Activated CD8-positive, alpha-beta memory T cell treated with anti-CD3 and anti-CD28 coated beads for 36 hours (primary cell): ENCODE results near the gene KRTAP5-4. TPM values are rescaled to one million over a fixed set of nuclear protein-coding genes. Genes with fewer than 3 reads are reported as not detected.
"Not testable (repeated sequence)": the region's sequence is repeated elsewhere in the genome, so short reads cannot be mapped to it uniquely, and the experiment has no call there.

ENCODE experiments used
- CTCF ChIA-PET: fragments of 350-600 bp; sonication (Branson Sonifier 250); formaldehyde crosslinking; loops from one replicate; lab custom pipeline; 2021; ENCODE audit warnings: antibody characterized with exemption; lab: Charles Lee
- POLR2A ChIA-PET: fragments of 350-600 bp; sonication (Branson Sonifier 250); formaldehyde crosslinking; loops from one replicate; lab custom pipeline; 2021; ENCODE audit warnings: antibody characterized with exemption; lab: Charles Lee
- total RNA-seq, 2 experiments: library from RNA; stranded (reverse); gene quantifications; one replicate each; pipeline ENCODE4 v1.2.3, GENCODE V29; 2021

Gene KRTAP5-4
- total RNA-seq: not detected

- ChIA-PET POLR2A (no interaction called here), CTCF (interaction anchor here (0.6 kb wide), 1 partner anchor 47 kb away, joined by 3 read pairs; no protein-coding TSS in a partner anchor)
Observed at GRCh38 chr11:1622086-1622485, at the start of gene KRTAP5-4. TSS of gene KRTAP5-4 (minus strand) at chr11:1622138. CDS start at chr11:1622093, 45 bp downstream.

- CTCF ChIA-PET: no interaction called here
- POLR2A ChIA-PET: no interaction called here
Observed at GRCh38 chr11:1671658-1672057, 49.7 kb upstream of the KRTAP5-4 start.

GRCh38 chr11:1670905-1671371, 49.0 kb upstream of the KRTAP5-4 start:
- CTCF ChIA-PET: interaction anchor here (1.7 kb wide), 1 partner anchor 18 kb away, joined by 5 read pairs; no protein-coding TSS in a partner anchor
- POLR2A ChIA-PET: no interaction called here

- CTCF ChIA-PET: interaction anchor here (1.7 kb wide), 1 partner anchor 18 kb away, joined by 5 read pairs; no protein-coding TSS in a partner anchor
- POLR2A ChIA-PET: not testable (repeated sequence)
Observed at GRCh38 chr11:1670457-1670856, 48.5 kb upstream of the KRTAP5-4 start.

- ChIA-PET POLR2A (no interaction called here), CTCF (interaction anchor here (1.7 kb wide), 1 partner anchor 17 kb away, joined by 5 read pairs; no protein-coding TSS in a partner anchor)
Observed at GRCh38 chr11:1669546-1670218, 47.7 kb upstream of the KRTAP5-4 start.

- ChIA-PET CTCF (no interaction called here), POLR2A (no interaction called here)
Observed at GRCh38 chr11:1668911-1669473, 47.1 kb upstream of the KRTAP5-4 start.

GRCh38 chr11:1667906-1668305, 46.0 kb upstream of the KRTAP5-4 start:
- ChIA-PET POLR2A (no interaction called here), CTCF (interaction anchor here (1.2 kb wide), 1 partner anchor 465 kb away, joined by 3 read pairs; no protein-coding TSS in a partner anchor)

- CTCF ChIA-PET: interaction anchor here (1.2 kb wide), 1 partner anchor 465 kb away, joined by 3 read pairs; no protein-coding TSS in a partner anchor
- POLR2A ChIA-PET: no interaction called here
Observed at GRCh38 chr11:1667121-1667850, 45.3 kb upstream of the KRTAP5-4 start.

GRCh38 chr11:1665313-1665712, 43.4 kb upstream of the KRTAP5-4 start:
- CTCF ChIA-PET: no interaction called here
- POLR2A ChIA-PET: no interaction called here

- CTCF ChIA-PET, POLR2A ChIA-PET: not testable (repeated sequence)
Observed at GRCh38 chr11:1662699-1663283, 40.9 kb upstream of the KRTAP5-4 start.

GRCh38 chr11:1661454-1662269, 39.7 kb upstream of the KRTAP5-4 start:
- POLR2A ChIA-PET, CTCF ChIA-PET: not testable (repeated sequence)

GRCh38 chr11:1660111-1660867, 38.4 kb upstream of the KRTAP5-4 start:
- CTCF ChIA-PET: no interaction called here
- POLR2A ChIA-PET: no interaction called here

- ChIA-PET CTCF (no interaction called here), POLR2A (no interaction called here)
Observed at GRCh38 chr11:1659506-1659905, 37.6 kb upstream of the KRTAP5-4 start.

GRCh38 chr11:1656670-1657069, 34.7 kb upstream of the KRTAP5-4 start:
- POLR2A ChIA-PET: no interaction called here
- CTCF ChIA-PET: no interaction called here

- CTCF ChIA-PET: no interaction called here
- POLR2A ChIA-PET: no interaction called here
Observed at GRCh38 chr11:1656061-1656441, 34.1 kb upstream of the KRTAP5-4 start.

- CTCF ChIA-PET: no interaction called here
- POLR2A ChIA-PET: no interaction called here
Observed at GRCh38 chr11:1655168-1656060, 33.5 kb upstream of the KRTAP5-4 start.
